GM12801 (cell line): ENCODE results near the gene PCBP3.
A peak's percentile ranks its signal among the peaks of the same experiment; 100 is the strongest.

Experiments
- TF ChIP-seq, protein P1 (sequence below): IDR thresholded peaks from one replicate; pipeline ENCODE4 v1.5.1; 2011; ENCODE audit warnings: control low read depth; ENCODE audit not compliant: insufficient read length; ENCODE audit errors: extremely low read depth

PCBP3 gene

GRCh38 chr21:45820171-45821091 is 176.9 kb downstream of the PCBP3 start:
- TF ChIP-seq, protein P1, sequence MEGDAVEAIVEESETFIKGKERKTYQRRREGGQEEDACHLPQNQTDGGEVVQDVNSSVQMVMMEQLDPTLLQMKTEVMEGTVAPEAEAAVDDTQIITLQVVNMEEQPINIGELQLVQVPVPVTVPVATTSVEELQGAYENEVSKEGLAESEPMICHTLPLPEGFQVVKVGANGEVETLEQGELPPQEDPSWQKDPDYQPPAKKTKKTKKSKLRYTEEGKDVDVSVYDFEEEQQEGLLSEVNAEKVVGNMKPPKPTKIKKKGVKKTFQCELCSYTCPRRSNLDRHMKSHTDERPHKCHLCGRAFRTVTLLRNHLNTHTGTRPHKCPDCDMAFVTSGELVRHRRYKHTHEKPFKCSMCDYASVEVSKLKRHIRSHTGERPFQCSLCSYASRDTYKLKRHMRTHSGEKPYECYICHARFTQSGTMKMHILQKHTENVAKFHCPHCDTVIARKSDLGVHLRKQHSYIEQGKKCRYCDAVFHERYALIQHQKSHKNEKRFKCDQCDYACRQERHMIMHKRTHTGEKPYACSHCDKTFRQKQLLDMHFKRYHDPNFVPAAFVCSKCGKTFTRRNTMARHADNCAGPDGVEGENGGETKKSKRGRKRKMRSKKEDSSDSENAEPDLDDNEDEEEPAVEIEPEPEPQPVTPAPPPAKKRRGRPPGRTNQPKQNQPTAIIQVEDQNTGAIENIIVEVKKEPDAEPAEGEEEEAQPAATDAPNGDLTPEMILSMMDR: peak; percentile 66

GRCh38 chr21:45821315-45821962 is 177.9 kb downstream of the PCBP3 start:
- TF ChIP-seq, protein P1: no peak

DNA sequence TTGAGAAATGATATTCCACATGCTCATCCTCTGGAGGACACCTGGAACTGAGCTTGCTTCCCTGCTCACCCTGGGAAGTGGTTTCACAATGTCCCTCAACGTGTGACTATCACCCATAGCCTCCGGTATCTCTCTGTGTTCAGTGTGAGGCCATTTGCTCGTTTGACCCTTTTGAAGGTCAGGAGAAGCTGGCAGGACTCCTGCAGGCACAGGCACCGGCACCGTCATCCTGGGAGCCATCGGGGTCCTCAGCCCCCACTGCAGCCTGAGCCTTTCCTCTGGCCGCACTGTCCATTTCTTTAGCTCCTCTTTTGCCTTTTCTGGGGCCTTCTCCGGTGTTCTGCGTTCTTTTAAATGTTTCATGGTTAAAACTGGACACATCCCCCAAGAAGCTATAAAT is 178.5 kb downstream of the PCBP3 start:
- TF ChIP-seq, protein P1: no peak

DNA sequence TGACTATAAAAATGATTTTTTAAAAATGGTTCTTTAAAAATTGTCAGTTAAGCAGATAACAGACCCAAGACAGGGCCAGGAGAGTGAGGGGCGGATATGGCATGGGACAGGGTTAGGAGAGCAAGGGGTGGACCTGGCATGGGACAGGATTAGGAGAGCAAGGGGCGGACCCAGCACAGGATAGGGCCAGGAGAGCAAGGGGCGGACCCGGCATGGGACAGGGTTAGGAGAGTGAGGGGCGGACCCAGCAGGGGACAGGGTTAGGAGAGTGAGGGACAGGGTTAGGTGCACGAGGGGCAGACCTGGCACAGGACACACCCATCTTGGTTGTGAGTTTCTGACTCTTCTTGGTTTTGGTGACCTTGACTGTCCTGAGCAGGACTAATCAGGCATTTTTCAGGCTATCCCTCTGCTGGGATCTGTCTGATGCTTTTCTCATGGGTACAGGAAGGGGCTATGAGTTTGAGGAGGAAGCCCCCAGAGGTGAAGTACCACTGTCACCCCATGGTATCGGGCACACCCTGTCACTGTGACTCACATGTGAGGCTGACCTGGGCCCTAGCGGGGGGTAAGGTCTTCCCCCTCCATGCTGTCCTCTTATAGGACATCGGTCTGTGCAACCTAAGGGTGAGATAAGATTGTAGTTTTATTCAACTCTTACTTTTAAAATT is 179.0 kb downstream of the PCBP3 start:
- TF ChIP-seq, protein P1: no peak

DNA sequence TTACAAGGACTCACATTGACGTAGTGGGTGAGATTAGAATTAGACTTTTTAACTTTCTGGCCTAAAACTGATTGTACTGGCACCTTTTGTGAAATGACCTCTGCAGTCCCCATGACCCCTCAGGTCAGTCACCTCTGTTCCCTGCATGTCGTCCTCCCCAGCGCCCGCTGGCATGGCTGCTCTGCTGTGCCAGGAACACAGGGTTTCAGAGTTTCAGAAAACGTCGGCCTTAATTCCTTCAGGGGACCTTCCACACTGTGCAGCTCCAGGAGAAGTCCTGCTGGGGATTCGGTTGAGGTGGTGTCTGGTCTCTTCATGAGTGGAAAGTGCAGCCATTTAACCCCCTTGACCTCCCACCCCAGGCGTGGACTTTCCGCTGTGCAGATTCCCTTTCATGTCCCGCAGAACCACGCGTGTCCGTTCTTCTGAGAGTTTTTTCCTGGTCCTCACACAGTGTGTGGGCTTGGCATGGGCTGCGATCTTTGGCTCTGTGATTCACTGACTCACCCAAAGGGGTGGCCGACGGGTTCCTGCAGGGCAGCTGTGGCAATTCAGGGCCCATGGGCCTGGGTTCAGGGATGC is 179.7 kb downstream of the PCBP3 start:
- TF ChIP-seq, protein P1: no peak

- TF ChIP-seq, protein P1: no peak
Observed at GRCh38 chr21:45824546-45825215, 181.2 kb downstream of the PCBP3 start.
